ENCODE data around the gene CCDC171. TPM values are rescaled to one million over a fixed set of nuclear protein-coding genes. Genes with fewer than 3 reads are reported as not detected.
"Not testable (repeated sequence)": the region's sequence is repeated elsewhere in the genome, so short reads cannot be mapped to it uniquely, and the experiment has no call there.

CCDC171 gene
- total RNA-seq, 1 donor from 2014 or later = 0.87 TPM

DNA sequence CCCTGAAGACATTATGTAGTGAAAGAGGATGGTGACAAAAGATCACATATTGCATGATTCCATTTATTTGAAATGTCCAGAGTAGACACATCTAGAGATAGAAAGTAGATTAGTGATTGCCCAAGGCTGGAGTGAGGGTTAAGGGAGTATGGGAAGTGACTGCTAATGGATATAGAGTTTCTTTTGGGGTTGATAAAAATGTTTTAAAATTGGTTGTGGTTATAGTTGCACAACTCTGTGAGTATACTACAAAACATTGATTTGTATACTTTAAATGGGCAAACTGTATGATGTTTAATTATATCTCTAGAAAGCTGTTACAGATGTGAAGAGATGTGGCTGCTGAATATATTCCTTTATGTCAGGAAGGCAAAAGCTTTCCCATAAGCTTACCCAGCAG lies 202.8 kb downstream of the CCDC171 start:
- no peak for DNase-seq (ENCODE audit: low spot score)

DNA sequence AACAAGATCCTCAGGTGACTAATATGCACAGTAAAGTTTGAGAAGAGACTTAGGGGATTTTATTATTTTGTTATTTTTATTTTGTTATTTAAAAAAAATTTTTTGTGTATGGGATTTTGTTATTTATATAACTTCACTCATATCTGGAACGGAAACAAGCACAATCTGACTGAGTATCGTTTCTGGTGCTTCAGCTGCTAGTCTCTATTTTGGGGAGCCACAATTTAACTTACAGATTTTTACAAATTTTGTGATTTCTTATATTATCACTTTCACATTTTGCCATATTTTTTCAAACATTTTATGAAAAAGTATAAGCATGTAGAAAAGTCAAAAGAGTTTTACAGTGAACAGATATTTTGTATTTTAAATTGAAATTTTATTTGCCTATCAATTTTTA lies 208.7 kb downstream of the CCDC171 start:
- no peak for DNase-seq (ENCODE audit: low spot score)

DNA sequence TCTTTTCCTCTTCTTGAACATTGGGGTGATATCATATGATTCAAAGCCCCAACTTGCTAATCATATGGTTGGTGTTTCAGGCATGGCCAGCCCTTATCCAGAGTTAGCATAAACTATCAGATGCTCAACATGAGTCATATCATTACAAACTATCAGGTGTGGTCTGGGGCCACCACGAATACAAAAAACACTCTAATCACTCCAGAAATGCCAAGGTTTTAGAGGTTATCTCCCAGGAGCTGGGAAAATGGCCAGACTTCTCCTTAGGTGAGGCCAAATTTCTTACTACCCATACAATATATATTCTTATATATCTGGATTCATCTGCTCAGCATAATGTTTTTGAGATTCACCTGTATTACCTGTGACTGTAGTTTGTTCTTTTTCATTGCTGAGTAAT lies 210.5 kb downstream of the CCDC171 start:
- no peak for DNase-seq (ENCODE audit: low spot score)

DNA sequence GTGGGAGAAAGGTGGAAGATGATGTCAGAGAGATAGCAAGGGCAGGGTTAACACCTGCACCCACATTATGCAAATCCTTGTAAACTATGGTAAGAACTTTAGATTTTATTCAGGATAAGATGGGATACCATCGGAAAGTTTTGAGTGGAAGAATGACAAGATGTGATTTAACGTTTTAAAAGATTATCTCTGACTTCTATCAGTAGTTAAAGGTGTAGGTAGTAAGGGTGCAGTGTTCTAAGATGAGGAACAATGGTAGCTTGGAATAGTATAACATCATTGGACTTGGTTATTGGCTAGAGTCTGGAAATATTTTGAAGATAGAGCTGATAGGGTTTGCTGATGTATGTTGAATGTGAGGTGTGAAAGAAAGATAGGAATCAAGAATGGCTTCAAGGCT lies 211.3 kb downstream of the CCDC171 start:
- DNase-seq (ENCODE audit: low spot score) = no peak

DNA sequence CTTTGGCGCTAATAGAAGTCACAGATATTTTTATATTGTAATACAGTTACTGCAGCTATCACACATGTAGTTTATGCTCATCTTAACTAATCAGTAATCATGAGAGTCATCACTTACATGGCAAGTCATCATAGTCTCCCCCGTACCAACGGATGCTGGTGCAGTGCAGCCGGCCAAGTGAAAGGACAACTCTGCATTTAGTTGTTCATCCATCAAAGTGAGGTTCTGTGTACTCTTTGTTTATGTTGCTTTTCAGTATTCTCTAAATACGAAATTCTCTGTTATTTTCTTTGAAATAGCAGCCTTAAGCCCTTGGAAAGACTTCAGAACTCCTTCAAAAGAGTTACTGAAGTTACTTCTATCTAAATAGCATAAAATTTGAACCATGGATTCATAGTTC lies 216.7 kb downstream of the CCDC171 start:
- no peak for DNase-seq (ENCODE audit: low spot score)

DNA sequence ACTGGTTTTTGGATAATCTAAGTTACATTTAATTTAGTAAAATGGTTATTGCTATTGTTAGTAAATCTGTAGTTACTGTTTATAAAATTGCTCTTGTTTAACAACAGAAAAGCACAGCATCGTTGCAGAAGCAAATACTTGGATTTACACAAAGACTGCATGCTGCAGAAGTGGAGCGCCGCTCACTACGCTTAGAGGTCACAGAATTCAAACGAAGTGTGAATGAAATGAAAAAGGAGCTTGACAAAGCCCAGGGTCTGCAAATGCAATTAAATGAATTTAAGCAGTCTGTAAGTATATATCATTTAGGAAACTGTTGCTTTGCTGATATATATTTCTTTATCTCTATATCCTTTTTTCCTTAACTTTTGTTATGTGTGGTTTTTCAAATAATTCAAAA lies 226.0 kb downstream of the CCDC171 start:
- DNase-seq (ENCODE audit: low spot score) = no peak

DNA sequence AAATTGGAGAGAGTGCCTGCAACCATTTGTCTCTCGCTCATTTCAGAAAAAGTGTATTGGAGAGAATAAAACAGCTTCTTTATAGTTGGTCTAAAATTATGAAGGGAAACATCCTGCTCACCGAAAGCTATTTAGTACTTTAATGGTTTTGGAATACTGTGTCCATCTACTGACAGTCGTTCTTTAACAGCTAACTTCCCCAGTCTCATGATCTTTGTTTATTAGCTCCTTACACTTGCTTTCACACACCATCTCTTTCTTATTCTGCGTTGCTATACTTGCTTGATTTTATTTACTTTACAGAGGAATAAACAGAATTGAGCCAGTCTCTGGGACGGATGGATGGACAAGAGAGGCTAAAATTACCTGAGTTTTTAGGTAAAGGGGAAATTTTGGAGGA lies 229.3 kb downstream of the CCDC171 start:
- no peak for DNase-seq (ENCODE audit: low spot score)

DNA sequence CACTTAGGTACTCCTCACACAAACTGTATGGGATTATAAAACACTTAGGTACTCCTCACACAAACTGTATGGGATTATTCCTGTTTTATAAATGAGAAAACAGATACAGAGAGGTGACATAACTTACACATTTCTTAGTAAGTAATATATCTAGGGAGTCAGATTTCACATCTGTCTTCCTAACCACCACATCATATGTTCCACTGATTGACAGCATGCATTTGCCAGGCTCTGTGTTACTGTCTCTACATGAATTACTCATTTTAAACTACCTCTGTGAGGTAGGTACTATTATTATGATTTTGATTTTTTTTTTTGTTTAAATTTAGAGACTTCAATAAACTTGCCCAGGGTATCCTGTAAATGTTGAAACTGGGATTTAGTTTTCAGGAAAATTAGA lies 232.7 kb downstream of the CCDC171 start:
- DNase-seq (ENCODE audit: low spot score) = no peak

DNA sequence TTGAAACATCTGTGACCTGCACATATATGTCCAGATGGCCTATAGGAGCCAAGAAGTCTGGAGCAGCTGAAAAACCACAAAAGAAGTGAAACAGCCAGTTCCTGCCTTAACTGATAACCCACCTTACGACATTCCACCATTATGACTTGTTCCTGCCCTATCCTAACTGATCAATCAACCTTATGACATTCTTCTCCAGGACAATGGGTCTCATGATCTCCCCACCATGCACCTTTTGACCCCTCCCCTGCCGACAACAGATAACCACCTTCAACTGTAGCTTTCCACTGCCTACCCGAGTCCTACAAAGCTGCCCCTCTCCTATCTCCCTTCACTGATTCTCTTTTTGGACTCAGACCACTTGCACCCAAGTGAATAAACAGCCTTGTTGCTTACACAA lies 233.8 kb downstream of the CCDC171 start:
- no peak for DNase-seq (ENCODE audit: low spot score)

DNA sequence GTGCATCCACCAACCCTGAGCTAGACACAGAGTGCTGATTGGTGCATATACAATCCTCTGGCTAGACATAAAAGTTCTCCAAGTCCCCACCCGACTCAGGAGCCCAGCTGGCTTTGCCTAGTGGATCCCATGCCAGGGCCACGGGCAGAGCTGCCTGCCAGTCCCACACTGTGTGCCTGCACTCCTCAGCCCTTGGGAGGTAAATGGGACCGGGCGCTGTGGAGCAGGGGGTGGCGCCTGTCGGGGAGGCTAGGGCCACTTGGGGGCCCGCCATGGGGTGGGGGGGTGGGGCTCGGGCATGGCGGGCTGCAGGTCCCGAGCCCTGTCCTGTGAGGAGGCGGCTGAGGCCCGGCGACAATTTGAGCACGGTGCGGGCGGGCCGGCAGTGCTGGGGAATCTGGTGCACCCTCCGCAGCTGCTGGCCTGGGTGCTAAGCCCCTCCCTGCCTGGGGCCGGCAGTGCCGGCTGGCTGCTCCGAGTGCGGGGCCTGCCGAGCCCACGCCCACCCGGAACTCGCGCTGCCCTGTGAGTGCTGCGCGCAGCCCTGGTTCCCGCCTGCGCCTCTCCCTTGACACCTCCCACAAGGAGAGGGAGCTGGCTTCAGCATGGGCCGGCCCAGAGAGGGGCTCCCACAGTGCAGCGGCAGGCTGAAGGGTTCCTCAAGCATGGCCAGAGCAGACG lies 257.5 kb downstream of the CCDC171 start:
- not testable (repeated sequence) for DNase-seq (ENCODE audit: low spot score)

DNA sequence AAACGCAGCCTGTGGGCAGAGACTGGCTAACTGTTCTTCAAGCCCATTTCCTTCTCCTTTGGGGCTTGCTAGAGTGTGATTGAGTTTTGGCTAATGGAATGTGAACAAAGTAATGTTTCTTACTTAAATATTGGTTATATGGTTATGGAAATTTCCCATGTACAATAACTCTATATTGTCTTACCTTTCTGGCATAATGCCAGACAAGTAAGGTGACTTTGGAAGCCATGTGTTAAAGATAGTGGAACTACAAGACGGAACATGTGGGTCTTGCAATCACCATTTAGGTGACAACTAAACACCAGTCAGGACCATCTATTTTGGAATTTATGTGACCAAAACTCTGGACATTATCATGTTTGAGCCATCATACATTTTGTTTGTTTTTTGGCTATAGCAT lies 260.2 kb downstream of the CCDC171 start:
- DNase-seq (ENCODE audit: low spot score) = no peak

DNA sequence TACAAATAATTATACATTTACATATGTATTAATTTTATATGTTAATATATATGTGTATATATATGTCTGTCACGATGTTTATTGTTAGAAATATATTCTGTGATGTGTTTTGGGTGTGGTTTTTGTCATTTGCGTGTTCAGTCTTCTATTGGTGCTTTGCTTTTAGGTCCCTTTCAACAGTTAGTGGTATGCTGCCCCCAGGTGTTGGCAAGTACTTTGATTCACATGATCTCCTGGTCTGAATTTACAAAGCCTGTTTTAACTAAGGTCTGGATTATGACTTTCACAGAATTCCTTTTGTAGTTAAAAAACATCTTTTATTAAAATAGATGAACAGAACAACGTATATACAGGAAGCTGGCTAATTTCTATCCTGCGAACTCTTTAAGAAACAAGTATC lies 271.5 kb downstream of the CCDC171 start:
- DNase-seq (ENCODE audit: low spot score) = no peak

DNA sequence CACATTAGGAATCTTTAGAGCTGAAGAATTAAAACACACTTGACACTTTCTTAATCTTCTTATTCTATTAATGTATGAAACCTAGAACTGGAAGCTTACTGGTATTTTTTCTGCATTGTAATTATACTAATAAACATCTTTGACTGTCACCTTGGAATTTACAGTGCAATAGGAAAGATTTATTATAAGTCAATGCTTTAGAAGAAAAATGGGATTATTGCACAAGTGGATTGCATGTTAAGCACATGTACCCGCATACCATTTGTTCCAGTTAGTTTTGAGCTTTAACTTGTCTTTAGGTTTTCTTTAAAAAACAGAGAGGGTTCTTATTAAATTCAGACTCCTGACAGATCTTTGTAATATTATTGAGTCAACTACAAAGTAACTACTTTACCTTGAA lies 278.5 kb downstream of the CCDC171 start:
- no peak for DNase-seq (ENCODE audit: low spot score)

DNA sequence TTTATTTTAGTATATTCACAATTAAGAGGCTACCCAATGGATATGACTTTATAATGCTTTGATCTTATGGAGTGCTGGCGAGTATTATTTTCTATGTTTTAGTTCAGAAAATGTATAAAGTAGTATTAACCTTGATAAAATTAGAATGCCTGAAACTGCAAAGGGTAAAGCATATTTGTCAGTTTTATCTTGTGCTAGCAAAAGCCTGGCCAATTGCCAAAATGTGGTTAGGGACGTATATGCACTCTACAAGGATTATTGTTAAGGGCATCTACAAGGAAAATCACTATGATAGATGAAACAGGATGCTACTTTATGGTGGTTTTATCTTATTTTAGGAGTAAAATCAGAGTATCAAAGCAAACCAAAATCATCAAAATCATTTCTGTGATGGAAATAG lies 281.7 kb downstream of the CCDC171 start:
- no peak for DNase-seq (ENCODE audit: low spot score)

DNA sequence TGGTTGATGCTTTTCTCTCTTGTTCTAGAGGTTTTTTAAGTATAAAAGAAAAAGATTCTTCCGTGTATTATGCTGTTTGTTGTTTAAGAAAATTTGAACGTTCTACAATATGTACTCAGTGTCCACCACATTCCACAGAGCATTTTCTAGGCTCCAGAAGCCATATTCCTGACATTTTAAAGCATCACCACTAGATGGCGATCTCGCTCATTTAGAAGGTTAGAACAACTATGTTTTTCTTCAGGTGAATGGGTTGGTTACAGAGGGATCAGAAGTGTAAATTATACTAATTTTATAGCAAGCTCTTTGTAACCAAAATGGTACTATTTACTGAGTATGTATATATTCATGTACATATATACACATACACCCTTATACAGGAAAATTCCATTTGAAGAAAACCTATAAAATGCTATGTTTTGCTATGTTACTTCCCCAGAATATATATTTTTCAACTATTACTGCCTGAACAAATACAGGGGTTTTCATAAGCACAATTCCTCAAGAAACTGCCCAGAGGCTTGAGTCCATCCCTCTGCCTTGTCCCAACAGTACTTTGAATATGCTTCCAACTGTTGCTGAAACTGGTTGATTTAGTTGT lies 284.3 kb downstream of the CCDC171 start:
- DNase-seq (ENCODE audit: low spot score) = no peak

DNA sequence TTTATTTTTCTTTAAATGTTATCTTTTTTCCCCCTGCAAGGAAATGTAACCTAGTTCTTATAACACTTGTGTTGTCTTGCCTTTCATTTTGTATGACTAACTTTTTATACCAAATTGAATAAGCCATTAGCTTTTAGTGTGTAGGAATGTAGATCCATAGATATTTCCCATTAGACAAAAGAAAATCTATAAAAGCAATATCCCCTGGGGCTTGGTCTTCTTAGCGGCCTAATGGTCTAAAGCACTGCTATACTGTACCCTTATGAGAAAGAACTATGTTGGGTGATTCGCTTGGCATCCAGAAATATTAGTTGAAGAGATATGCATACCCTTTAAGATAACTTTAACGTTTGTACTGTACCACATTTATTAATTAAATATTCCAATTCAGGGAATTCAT lies 289.2 kb downstream of the CCDC171 start:
- no peak for DNase-seq (ENCODE audit: low spot score)

DNA sequence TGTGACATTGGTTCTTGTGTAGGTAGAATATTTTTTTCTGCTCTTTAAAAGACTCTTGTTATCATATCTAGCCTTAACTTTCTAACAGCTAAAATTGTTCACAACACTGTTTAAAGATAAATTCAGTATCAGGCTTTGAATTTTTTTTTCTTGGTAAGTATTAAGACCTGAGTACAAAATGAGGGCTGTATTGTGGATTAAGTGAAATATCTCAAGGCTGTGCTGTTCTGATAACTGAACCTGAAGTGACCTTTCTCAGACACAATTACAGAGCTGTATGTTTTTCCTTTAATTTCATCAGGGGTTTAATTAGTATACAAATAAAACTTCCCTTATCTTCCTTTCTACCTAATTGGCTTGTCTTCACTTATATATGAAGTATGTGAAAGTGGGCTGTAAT lies 290.5 kb downstream of the CCDC171 start:
- DNase-seq (ENCODE audit: low spot score) = no peak

DNA sequence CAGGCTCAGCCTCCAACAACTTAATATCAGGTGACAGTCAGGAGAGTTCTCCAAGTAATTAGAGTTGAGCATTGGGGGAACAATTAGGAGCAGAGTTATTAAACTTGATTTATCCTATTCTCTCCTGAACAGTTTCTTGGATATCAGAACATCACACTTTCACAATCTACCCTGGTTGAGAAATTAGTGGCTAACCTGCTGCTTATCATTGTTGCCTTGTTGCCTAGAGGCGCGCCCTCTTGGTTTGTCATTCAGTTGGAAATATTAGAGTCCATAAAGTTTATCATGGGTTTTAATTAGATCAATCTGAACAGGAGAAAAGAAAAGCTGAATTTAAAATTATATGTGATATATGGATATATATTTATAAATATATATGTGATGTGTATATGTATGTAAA lies 291.1 kb downstream of the CCDC171 start:
- DNase-seq (ENCODE audit: low spot score) = no peak

DNA sequence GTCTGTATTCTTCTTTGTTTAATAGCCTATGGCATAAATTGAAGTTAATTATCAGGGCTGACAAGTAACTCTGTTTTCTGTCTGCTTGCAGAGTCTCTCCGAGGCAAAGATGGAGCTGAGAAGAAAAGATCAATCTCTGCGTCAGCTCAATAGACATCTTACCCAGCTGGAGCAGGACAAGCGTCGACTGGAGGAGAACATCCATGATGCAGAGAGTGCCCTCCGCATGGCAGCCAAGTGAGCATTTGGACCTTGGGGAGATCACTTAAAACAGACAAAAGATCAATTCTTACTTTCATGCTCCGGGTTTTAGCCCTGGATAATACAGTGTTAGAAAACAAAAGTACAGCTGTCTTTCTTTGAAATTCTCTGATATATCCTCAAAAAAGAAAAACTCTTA lies 293.8 kb downstream of the CCDC171 start:
- DNase-seq (ENCODE audit: low spot score) = no peak

DNA sequence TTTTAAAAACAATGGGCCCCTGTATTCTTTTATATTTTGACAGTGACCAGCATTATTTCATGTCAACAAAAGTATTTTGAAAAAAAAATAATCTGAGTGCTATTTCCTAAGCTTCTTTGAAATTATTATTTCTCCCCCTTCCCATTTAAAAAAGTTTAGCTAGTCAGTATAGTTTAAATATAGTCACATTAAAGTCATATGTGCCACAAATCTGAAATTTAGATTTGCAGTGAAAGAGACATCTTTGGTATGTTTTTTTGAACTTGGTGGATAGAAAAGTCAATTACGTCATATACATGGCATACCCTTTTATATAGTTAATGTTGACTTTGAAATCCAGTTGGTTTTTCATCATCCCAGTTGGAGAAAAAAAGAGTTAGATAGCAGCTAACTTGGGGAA lies 297.0 kb downstream of the CCDC171 start:
- DNase-seq (ENCODE audit: low spot score) = no peak

DNA sequence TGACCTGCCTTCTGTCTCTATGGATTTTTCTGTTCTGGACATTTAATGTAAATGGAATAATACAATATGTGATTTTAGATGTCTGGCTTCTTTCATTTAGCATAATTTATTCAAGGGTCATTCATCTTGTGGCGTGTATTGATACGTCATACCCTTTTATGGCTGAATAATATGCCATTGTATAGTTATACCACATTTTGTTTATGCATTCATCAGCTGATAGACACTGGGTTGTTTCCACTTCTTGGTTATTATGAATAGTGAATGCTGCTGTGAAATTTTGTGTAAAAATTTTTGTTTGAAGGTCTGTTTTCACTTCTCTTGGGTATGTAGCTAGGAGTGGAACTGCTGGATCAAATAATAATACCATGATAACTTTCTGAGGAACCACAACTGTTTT lies 298.9 kb downstream of the CCDC171 start:
- no peak for DNase-seq (ENCODE audit: low spot score)

DNA sequence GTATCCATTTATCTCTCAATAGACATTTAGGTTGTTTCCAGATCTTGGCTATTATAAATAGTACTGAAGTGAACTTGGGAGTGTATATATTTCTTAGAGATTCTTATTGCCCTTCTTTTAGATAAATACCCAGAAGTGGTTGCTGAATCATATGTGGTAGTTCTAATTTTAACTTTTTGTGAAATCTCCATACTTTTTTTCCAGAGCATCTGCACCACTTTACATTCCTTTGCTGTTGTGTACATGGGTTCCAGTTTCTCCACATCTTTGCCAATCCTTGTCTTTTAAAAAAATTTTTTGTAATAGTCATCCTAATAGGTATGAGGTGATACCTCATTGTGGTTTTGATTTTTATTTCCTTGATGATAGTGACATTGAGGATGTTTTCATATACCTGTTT lies 303.7 kb downstream of the CCDC171 start:
- no peak for DNase-seq (ENCODE audit: low spot score)

DNA sequence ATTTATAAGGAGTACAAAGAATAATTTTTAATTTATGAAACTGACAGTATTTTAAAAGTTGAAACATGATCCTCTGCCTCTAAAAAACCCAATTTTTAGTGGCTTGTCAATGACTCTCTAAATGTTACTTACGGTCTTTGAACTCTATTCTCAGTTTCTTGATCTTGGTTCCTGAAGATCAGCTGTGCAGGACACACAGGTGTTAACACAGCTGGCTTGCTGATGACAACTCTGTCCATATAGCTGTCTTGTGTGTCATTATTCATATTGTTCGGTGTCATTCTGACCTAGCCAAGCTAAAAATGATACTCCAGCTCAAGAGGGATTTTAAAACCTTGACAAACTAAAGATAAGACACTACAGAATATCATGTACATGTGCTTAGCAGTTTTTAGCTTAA lies 314.5 kb downstream of the CCDC171 start:
- DNase-seq (ENCODE audit: low spot score) = no peak

DNA sequence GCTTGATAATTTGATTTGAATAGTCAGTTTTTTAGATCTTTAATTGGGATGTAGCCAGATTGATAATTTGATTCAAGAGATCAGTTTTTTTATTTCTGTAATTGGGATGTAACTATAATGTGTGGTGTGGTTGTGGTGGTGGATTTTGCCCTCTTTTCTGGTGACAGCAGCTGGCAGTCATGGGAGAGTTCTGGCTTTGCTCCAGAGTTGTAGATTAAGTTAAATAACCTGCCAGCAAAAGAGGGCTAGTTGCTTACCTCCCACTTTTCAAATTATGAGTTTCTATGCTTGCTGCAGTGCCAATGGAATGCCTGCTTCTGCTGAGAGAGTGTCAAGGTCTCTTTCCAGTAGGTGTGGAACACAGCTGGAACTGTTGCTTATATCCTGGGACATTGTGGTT lies 315.1 kb downstream of the CCDC171 start:
- DNase-seq (ENCODE audit: low spot score) = no peak
